WTC11 (cell line): Measurements from ENCODE around the gene MRPL10.

Experiments
- ATF3 ChIP-seq: sonication (generic); formaldehyde crosslinking; conservative IDR thresholded peaks from 2 replicates; pipeline ENCODE4 v1.8.1; 2022; ENCODE audit warnings: mild to moderate bottlenecking, missing genetic modification reagents
- CREM ChIP-seq: sonication (generic); formaldehyde crosslinking; IDR thresholded peaks from 2 replicates; pipeline ENCODE4 v1.8.1; 2022; ENCODE audit warnings: mild to moderate bottlenecking, missing genetic modification reagents, moderate library complexity
- CTCF ChIP-seq: fragments of 200-600 bp; IDR thresholded peaks from 2 replicates; pipeline ENCODE4 v1.8.0; 2022; ENCODE audit warnings: antibody characterized with exemption
- ZNF263 ChIP-seq: sonication (generic); formaldehyde crosslinking; IDR thresholded peaks from 2 replicates; pipeline ENCODE4 v1.8.1; 2022; ENCODE audit warnings: low read depth, mild to moderate bottlenecking, moderate library complexity, missing genetic modification reagents
- ZNF317 ChIP-seq: sonication (generic); formaldehyde crosslinking; IDR thresholded peaks from 2 replicates; pipeline ENCODE4 v1.8.1; 2023; ENCODE audit warnings: low read depth, mild to moderate bottlenecking, moderate library complexity, missing genetic modification reagents, borderline replicate concordance

GRCh38 chr17:47829870-47830269 is 1.5 kb downstream of the MRPL10 start:
- no peak for TF ChIP-seq CREM
- TF ChIP-seq ATF3, result no peak
- TF ChIP-seq CTCF, result no peak
- no peak for TF ChIP-seq ZNF317 (CRISPR knock-in tag)
- no peak for TF ChIP-seq ZNF263 (CRISPR knock-in tag)
